H9 (cell line): ENCODE data around the gene SORCS2. TPM values are rescaled to one million over a fixed set of nuclear protein-coding genes. Genes with fewer than 3 reads are reported as not detected.
A peak's percentile ranks its signal among the peaks of the same experiment; 100 is the strongest.

ENCODE experiments used
- DNase-seq: peaks from one replicate; pipeline ENCODE4 v3.0.0-alpha.2; 2017
- H2AFZ ChIP-seq: one replicate; pipeline ENCODE4 v1.6.1; 2013; ENCODE audit warnings: mild to moderate bottlenecking, low read length, control low read depth, moderate library complexity
- H2AK5ac ChIP-seq: 2 replicates; pipeline ENCODE4 v1.6.1; 2013; ENCODE audit warnings: low read length, control low read depth, mixed read lengths; ENCODE audit not compliant: insufficient read length
- H2BK120ac ChIP-seq: one replicate; pipeline ENCODE4 v1.6.1; 2013; ENCODE audit warnings: low read depth, mild to moderate bottlenecking, low read length, control low read depth, inconsistent platforms; ENCODE audit not compliant: poor library complexity, severe bottlenecking
- H2BK12ac ChIP-seq: 2 replicates; pipeline ENCODE4 v1.6.1; 2013; ENCODE audit warnings: low read length, control low read depth, mixed read lengths, low read depth; ENCODE audit not compliant: insufficient read length
- H2BK15ac ChIP-seq: 2 replicates; pipeline ENCODE4 v1.6.1; 2013; ENCODE audit warnings: low read depth, low read length, control low read depth
- H2BK20ac ChIP-seq: one replicate; pipeline ENCODE4 v1.6.1; 2013; ENCODE audit warnings: low read depth, mild to moderate bottlenecking, low read length, control low read depth, inconsistent platforms; ENCODE audit not compliant: poor library complexity, severe bottlenecking
- H2BK5ac ChIP-seq: 2 replicates; pipeline ENCODE4 v1.6.1; 2013; ENCODE audit warnings: low read length, control low read depth, mixed read lengths; ENCODE audit not compliant: insufficient read length
- H3K14ac ChIP-seq: 2 replicates; pipeline ENCODE4 v1.6.1; 2013; ENCODE audit warnings: low read length, control low read depth; ENCODE audit not compliant: insufficient read depth
- H3K18ac ChIP-seq: 2 replicates; pipeline ENCODE4 v1.6.1; 2013; ENCODE audit warnings: low read depth, mild to moderate bottlenecking, mixed read lengths, low read length, control low read depth; ENCODE audit not compliant: insufficient read length
- H3K23ac ChIP-seq: 2 replicates; pipeline ENCODE4 v1.6.1; 2013; ENCODE audit warnings: low read length, control low read depth, mixed read lengths, low read depth; ENCODE audit not compliant: insufficient read length
- H3K23me2 ChIP-seq: 2 replicates; pipeline ENCODE4 v1.6.1; 2013; ENCODE audit warnings: low read depth, mild to moderate bottlenecking, mixed read lengths, low read length, control low read depth; ENCODE audit not compliant: insufficient read length, poor library complexity, severe bottlenecking
- H3K27ac ChIP-seq: 2 replicates; pipeline ENCODE4 v1.5.1; 2013; ENCODE audit warnings: low read length, control low read depth, mixed read lengths, low read depth; ENCODE audit not compliant: insufficient read length
- H3K27me3 ChIP-seq: 2 replicates; pipeline ENCODE4 v1.6.1; 2013; ENCODE audit warnings: low read length, control low read depth, inconsistent platforms; ENCODE audit not compliant: insufficient read depth
- H3K4ac ChIP-seq: 2 replicates; pipeline ENCODE4 v1.6.1; 2013; ENCODE audit warnings: low read depth, mild to moderate bottlenecking, control low read depth, inconsistent platforms, low read length, moderate library complexity
- H3K4me1 ChIP-seq: 2 replicates; pipeline ENCODE4 v1.6.1; 2013; ENCODE audit warnings: low read length, control low read depth, inconsistent platforms; ENCODE audit not compliant: insufficient read depth
- H3K4me2 ChIP-seq: 2 replicates; pipeline ENCODE4 v1.6.1; 2013; ENCODE audit warnings: low read length, control low read depth, mixed read lengths; ENCODE audit not compliant: insufficient read length, insufficient read depth
- H3K56ac ChIP-seq: 2 replicates; pipeline ENCODE4 v1.6.1; 2013; ENCODE audit warnings: low read depth, mild to moderate bottlenecking, mixed read lengths, low read length, control low read depth; ENCODE audit not compliant: insufficient read length
- H3K79me1 ChIP-seq: 2 replicates; pipeline ENCODE4 v1.6.1; 2013; ENCODE audit warnings: low read depth, mild to moderate bottlenecking, moderate library complexity, low read length, control low read depth, inconsistent platforms; ENCODE audit not compliant: insufficient read depth, poor library complexity, severe bottlenecking
- H3K79me2 ChIP-seq: 2 replicates; pipeline ENCODE4 v1.6.1; 2013; ENCODE audit warnings: low read length, control low read depth, inconsistent platforms; ENCODE audit not compliant: insufficient read depth
- H3K9ac ChIP-seq: 2 replicates; pipeline ENCODE4 v1.6.1; 2013; ENCODE audit warnings: low read length, control low read depth, mixed read lengths; ENCODE audit not compliant: insufficient read length; ENCODE audit errors: extremely low read depth
- H3K9me3 ChIP-seq: one replicate; pipeline ENCODE4 v1.6.1; 2013; ENCODE audit warnings: low read depth, low read length, inconsistent platforms; ENCODE audit not compliant: control insufficient read depth
- H3T11ph ChIP-seq: one replicate; pipeline ENCODE4 v1.6.1; 2013; ENCODE audit warnings: mild to moderate bottlenecking, low read length, control low read depth, inconsistent platforms
- H4K20me1 ChIP-seq: one replicate; pipeline ENCODE4 v1.6.1; 2013; ENCODE audit not compliant: control insufficient read depth, insufficient read length, insufficient read depth
- H4K5ac ChIP-seq: 2 replicates; pipeline ENCODE4 v1.6.1; 2013; ENCODE audit warnings: low read depth, mild to moderate bottlenecking, mixed read lengths, low read length, control low read depth; ENCODE audit not compliant: insufficient read length
- H4K8ac ChIP-seq: replicated peaks from 2 replicates; pipeline ENCODE4 v1.6.1; 2013; ENCODE audit warnings: low read length, control low read depth, mixed read lengths, low read depth; ENCODE audit not compliant: insufficient read length
- H4K91ac ChIP-seq: 2 replicates; pipeline ENCODE4 v1.6.1; 2013; ENCODE audit warnings: low read depth, mild to moderate bottlenecking, moderate library complexity, mixed read lengths, low read length, control low read depth; ENCODE audit not compliant: insufficient read length
- H3K27ac Mint-ChIP-seq, 3 experiments: 2 replicates in 2 of 3; 3 replicates in 1 of 3; pipeline ENCODE4 v1.8.0; 2020 to 2021; ENCODE audit warnings: mixed read lengths in 3 of 3, mild to moderate bottlenecking in 1 of 3, moderate library complexity in 1 of 3
- H3K27me3 Mint-ChIP-seq: 2 replicates; pipeline ENCODE4 v1.8.0; 2021; ENCODE audit warnings: low read depth, mild to moderate bottlenecking, moderate library complexity, mixed read lengths
- H3K36me3 Mint-ChIP-seq, 3 experiments: 2 replicates in 2 of 3; 3 replicates in 1 of 3; pipeline ENCODE4 v1.8.0; 2020 to 2021; ENCODE audit warnings: low read depth in 3 of 3, mixed read lengths in 3 of 3; ENCODE audit not compliant: insufficient read depth in 1 of 3
- H3K4me1 Mint-ChIP-seq, 2 experiments: 2 replicates each; pipeline ENCODE4 v1.8.0; 2020; ENCODE audit warnings: mixed read lengths in 2 of 2
- H3K4me3 Mint-ChIP-seq, 2 experiments: 2 replicates in 1 of 2; 3 replicates in 1 of 2; pipeline ENCODE4 v1.8.0; 2020 to 2021; ENCODE audit warnings: mild to moderate bottlenecking in 2 of 2, mixed read lengths in 2 of 2, moderate library complexity in 1 of 2
- H3K9me3 Mint-ChIP-seq, 2 experiments: 2 replicates in 1 of 2; 3 replicates in 1 of 2; pipeline ENCODE4 v1.8.0; 2020; ENCODE audit warnings: mild to moderate bottlenecking in 2 of 2, mixed read lengths in 2 of 2, moderate library complexity in 1 of 2
- WGBS: extraction: QIAGEN DNeasy Blood & Tissue Kit; methylation state at CpG from one replicate; pipeline ENCODE4 v1.1.7; 2013; ENCODE audit warnings: missing lambda C conversion rate, low lambda C conversion rate, mixed read lengths; ENCODE audit not compliant: insufficient read length; ENCODE audit errors: extremely low coverage; 5-methylcytosine and 5-hydroxymethylcytosine counted together
- total RNA-seq: library from RNA; stranded (reverse); gene quantifications from 2 replicates; pipeline ENCODE4 v1.2.1, GENCODE V29; 2021
- TF ChIP-seq, protein P1 (sequence below): fragments of 200-600 bp; sonication (generic); conservative IDR thresholded peaks from 3 replicates; pipeline ENCODE4 v1.8.0; 2021; ENCODE audit warnings: antibody characterized with exemption, mild to moderate bottlenecking

SORCS2 gene
- total RNA-seq, 1 experiment from 2014 or later, result 0.57 TPM

DNA sequence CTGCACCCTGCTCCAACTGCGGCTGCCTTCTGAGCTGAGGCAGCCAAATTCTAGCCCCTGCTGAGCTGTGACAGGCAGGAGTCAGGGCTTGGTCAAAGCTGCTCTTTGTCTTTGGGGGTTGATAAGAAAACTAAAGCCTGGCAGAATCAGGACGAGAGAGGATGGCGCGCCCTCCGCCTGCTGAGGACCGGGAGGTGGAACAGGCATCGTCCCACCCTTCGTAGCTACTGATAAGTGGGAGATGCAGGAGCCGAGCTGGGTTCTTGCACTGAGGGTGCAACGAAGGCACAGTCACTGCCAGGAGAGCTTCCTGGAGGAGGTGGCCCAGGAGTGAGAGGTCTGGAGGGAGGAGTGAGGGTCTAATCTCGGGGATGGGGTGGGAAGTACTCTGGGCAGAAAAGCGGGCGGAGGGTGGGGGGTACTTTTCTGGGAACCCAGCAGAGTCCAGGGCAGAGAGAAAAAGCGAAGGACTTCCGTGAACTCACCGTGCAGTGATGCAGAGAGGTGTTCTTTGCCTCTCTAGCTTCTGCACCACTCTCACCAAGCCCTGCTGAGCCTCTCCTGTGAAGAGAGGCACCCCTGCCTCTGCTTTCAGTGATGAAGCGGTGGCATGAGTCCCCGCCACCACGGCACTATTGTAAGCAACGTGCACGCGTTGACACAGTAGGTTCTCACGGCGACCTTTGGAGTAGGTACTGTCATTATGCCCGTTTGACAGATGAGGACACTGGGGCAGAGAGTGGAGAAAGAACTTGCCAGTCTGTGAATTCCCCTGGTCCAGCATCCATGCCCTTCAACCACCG is 107.8 kb downstream of the SORCS2 start:
- Histone ChIP-seq H3K14ac (no peak overlapping the region), H3K79me2 (no peaks in the 10 kb centered on the region), H3T11ph (no peak overlapping the region), H4K8ac (no peak overlapping the region), H2BK20ac (no peak overlapping the region), H3K4me2 (no peak overlapping the region), H3K79me1 (no peaks in the 10 kb centered on the region), H2BK12ac (no peak overlapping the region), H3K18ac (no peak overlapping the region), H3K4ac (no peak overlapping the region), H2BK5ac (no peak overlapping the region), H2BK120ac (no peak overlapping the region), H3K23me2 (no peaks in the 10 kb centered on the region), H4K5ac (no peak overlapping the region), H4K20me1 (no peaks in the 10 kb centered on the region), H3K27ac (no peak overlapping the region), H3K9me3 (no peaks in the 10 kb centered on the region), H3K23ac (no peak overlapping the region), H2BK15ac (no peak overlapping the region), H3K27me3 (no peaks in the 10 kb centered on the region), H4K91ac (no peak overlapping the region), H2AFZ (no peak overlapping the region), H2AK5ac (no peak overlapping the region), H3K9ac (no peak overlapping the region), H3K56ac (no peak overlapping the region), H3K4me1 (no peaks in the 10 kb centered on the region)
- Mint-ChIP-seq H3K36me3 (no peaks in the 10 kb centered on the region), H3K27ac (peak overlapping the region in 1 of 3 experiments; percentile 24; a peak in 1 of 7 replicates), H3K27me3 (peaks cover 5% of the 10 kb centered on the region), H3K4me3 (no peak overlapping the region), H3K9me3 (no peaks in the 10 kb centered on the region), H3K4me1 (peaks cover 6 to 26% of the 10 kb centered on the region in 2 experiments; a peak in 3 of 4 replicates)
- DNase-seq, result no peak
- no CpG with 5 or more reads among the region's 26 CpGs for WGBS
- TF ChIP-seq, protein P1, sequence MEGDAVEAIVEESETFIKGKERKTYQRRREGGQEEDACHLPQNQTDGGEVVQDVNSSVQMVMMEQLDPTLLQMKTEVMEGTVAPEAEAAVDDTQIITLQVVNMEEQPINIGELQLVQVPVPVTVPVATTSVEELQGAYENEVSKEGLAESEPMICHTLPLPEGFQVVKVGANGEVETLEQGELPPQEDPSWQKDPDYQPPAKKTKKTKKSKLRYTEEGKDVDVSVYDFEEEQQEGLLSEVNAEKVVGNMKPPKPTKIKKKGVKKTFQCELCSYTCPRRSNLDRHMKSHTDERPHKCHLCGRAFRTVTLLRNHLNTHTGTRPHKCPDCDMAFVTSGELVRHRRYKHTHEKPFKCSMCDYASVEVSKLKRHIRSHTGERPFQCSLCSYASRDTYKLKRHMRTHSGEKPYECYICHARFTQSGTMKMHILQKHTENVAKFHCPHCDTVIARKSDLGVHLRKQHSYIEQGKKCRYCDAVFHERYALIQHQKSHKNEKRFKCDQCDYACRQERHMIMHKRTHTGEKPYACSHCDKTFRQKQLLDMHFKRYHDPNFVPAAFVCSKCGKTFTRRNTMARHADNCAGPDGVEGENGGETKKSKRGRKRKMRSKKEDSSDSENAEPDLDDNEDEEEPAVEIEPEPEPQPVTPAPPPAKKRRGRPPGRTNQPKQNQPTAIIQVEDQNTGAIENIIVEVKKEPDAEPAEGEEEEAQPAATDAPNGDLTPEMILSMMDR, result no peak
